Trophoblast cell (in vitro differentiated cells and primary cell): ENCODE data around the gene TNFAIP8L1.

ENCODE experiments used
- DNase-seq, 2 donors: peaks; one replicate each; pipeline ENCODE4 v3.0.0-alpha.2; 2016
- H2AFZ ChIP-seq: 2 replicates; pipeline ENCODE4 v1.6.1; 2013; ENCODE audit warnings: low read length, moderate library complexity, mild to moderate bottlenecking; ENCODE audit not compliant: insufficient read depth, poor library complexity
- H2AK5ac ChIP-seq: 2 replicates; pipeline ENCODE4 v1.6.1; 2013; ENCODE audit warnings: mild to moderate bottlenecking, low read length
- H2BK120ac ChIP-seq: 2 replicates; pipeline ENCODE4 v1.6.1; 2013; ENCODE audit warnings: low read length, mild to moderate bottlenecking, moderate library complexity; ENCODE audit not compliant: insufficient read depth, poor library complexity
- H2BK12ac ChIP-seq: 2 replicates; pipeline ENCODE4 v1.6.1; 2013; ENCODE audit warnings: mild to moderate bottlenecking, low read length, moderate library complexity
- H2BK5ac ChIP-seq: 2 replicates; pipeline ENCODE4 v1.6.1; 2013; ENCODE audit warnings: low read length, low read depth, moderate library complexity, mild to moderate bottlenecking; ENCODE audit not compliant: poor library complexity
- H3K14ac ChIP-seq: 2 replicates; pipeline ENCODE4 v1.6.1; 2013; ENCODE audit warnings: mild to moderate bottlenecking, low read length
- H3K18ac ChIP-seq: 2 replicates; pipeline ENCODE4 v1.6.1; 2013; ENCODE audit warnings: mild to moderate bottlenecking, low read length
- H3K23ac ChIP-seq: 2 replicates; pipeline ENCODE4 v1.6.1; 2013; ENCODE audit warnings: low read length
- H3K27ac ChIP-seq: 2 replicates; pipeline ENCODE4 v1.5.1; 2013; ENCODE audit warnings: low read depth, mild to moderate bottlenecking, inconsistent platforms, low read length, moderate library complexity
- H3K27me3 ChIP-seq: 2 replicates; pipeline ENCODE4 v1.6.1; 2013; ENCODE audit warnings: inconsistent platforms, mild to moderate bottlenecking, low read length, moderate library complexity; ENCODE audit not compliant: insufficient read depth
- H3K36me3 ChIP-seq, 2 experiments: 1 replicate in 1 of 2; 2 replicates in 1 of 2; pipeline ENCODE4 v1.6.1; 2013; ENCODE audit warnings: low read length in 2 of 2, mild to moderate bottlenecking in 2 of 2, moderate library complexity in 1 of 2; ENCODE audit not compliant: insufficient read depth in 2 of 2, control insufficient read depth in 1 of 2
- H3K4ac ChIP-seq: 2 replicates; pipeline ENCODE4 v1.6.1; 2013; ENCODE audit warnings: low read depth, mild to moderate bottlenecking, low read length, moderate library complexity
- H3K4me1 ChIP-seq, 2 experiments: 1 replicate in 1 of 2; 2 replicates in 1 of 2; pipeline ENCODE4 v1.6.1; 2013; ENCODE audit warnings: low read length in 2 of 2, mild to moderate bottlenecking in 2 of 2, moderate library complexity in 1 of 2; ENCODE audit not compliant: insufficient read depth in 2 of 2, control insufficient read depth in 1 of 2
- H3K4me2 ChIP-seq: 2 replicates; pipeline ENCODE4 v1.6.1; 2013; ENCODE audit warnings: inconsistent platforms, mild to moderate bottlenecking, low read length, moderate library complexity
- H3K4me3 ChIP-seq: 2 replicates; pipeline ENCODE4 v1.5.1; 2013; ENCODE audit warnings: mild to moderate bottlenecking, low read depth, low read length, inconsistent platforms
- H3K79me1 ChIP-seq: one replicate; pipeline ENCODE4 v1.6.1; 2013; ENCODE audit warnings: low read length
- H3K79me2 ChIP-seq: 2 replicates; pipeline ENCODE4 v1.6.1; 2013; ENCODE audit warnings: low read length, mild to moderate bottlenecking; ENCODE audit not compliant: control insufficient read depth, insufficient read depth, poor library complexity
- H3K9ac ChIP-seq: 2 replicates; pipeline ENCODE4 v1.6.1; 2013; ENCODE audit warnings: mild to moderate bottlenecking, low read length
- H3K9me3 ChIP-seq: 2 replicates; pipeline ENCODE4 v1.6.1; 2013; ENCODE audit warnings: low read depth, mild to moderate bottlenecking, control low read depth, inconsistent platforms, low read length; ENCODE audit not compliant: insufficient read depth
- H4K12ac ChIP-seq: 2 replicates; pipeline ENCODE4 v1.6.1; 2013; ENCODE audit warnings: low read depth, mild to moderate bottlenecking, low read length, moderate library complexity
- H4K8ac ChIP-seq: 2 replicates; pipeline ENCODE4 v1.6.1; 2013; ENCODE audit warnings: low read depth, mild to moderate bottlenecking, low read length, moderate library complexity
- H4K91ac ChIP-seq: one replicate; pipeline ENCODE4 v1.6.1; 2013; ENCODE audit warnings: low read depth, mild to moderate bottlenecking, low read length, moderate library complexity
- WGBS: extraction: QIAGEN DNeasy Blood & Tissue Kit; methylation state at CpG from one replicate; pipeline ENCODE4 v1.1.7; 2013; ENCODE audit warnings: missing lambda C conversion rate; ENCODE audit not compliant: insufficient read length, insufficient coverage; ENCODE audit errors: extremely low coverage; 5-methylcytosine and 5-hydroxymethylcytosine counted together

Gene TNFAIP8L1

DNA sequence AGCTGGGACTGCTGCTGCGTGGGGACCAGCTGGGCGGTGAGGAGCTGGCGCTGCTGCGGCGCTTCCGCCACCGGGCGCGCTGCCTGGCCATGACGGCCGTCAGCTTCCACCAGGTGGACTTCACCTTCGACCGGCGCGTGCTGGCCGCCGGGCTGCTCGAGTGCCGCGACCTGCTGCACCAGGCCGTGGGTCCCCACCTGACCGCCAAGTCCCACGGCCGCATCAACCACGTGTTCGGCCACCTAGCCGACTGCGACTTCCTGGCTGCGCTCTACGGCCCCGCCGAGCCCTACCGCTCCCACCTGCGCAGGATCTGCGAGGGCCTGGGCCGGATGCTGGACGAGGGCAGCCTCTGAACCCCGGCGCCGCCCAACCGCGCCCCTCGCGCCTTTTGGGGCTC, 12.8 kb downstream of the TNFAIP8L1 start:
- no peak overlapping the region for H4K8ac ChIP-seq
- no peak overlapping the region for H4K12ac ChIP-seq

DNA sequence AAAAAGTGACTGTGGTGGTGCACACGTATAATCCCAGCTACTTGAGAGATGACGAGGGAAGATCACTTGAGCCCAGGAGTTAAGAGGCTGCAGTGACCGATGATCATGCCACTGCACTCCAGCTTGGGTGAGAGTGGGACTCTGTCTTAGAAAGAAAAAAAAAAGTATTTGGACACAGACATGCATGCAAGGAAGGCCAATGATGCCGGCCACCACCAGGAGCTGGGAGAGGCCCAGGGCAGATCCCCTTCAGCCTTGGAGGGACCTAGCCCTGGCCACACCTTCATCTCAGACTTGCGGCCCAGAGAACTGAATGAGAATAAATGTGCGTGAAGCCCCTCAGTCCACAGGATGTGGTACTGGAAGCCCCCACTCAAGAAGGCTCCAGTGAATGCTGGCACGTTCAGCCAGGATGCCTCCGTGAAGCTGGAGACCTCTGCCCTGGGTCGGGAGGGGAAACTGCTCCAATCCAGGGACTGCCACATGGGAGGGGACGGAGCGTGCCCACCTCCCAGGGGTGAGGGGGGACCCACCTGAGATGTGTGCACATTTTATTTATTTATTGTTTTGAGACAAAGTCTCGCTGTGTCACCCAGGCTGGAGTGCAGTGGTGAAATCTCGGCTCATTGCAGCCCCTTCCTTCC, 14.6 kb downstream of the TNFAIP8L1 start:
- no peaks in the 10 kb centered on the region for H3K27me3 ChIP-seq
- H2BK120ac ChIP-seq = no peak overlapping the region
- WGBS = no CpG with 5 or more reads among the region's 13 CpGs
- no peak overlapping the region for H3K18ac ChIP-seq
- H3K27ac ChIP-seq = no peak overlapping the region
- H3K4me3 ChIP-seq = no peak overlapping the region
- H2BK12ac ChIP-seq = no peak overlapping the region
- no peak overlapping the region for H4K91ac ChIP-seq
- H3K79me2 ChIP-seq = no peaks in the 10 kb centered on the region
- H4K8ac ChIP-seq = no peak overlapping the region
- no peak for DNase-seq
- H3K4me1 ChIP-seq = no peaks in the 10 kb centered on the region
- H3K4me2 ChIP-seq = no peak overlapping the region
- H3K23ac ChIP-seq = no peak overlapping the region
- H2AK5ac ChIP-seq = no peak overlapping the region
- H2BK5ac ChIP-seq = no peak overlapping the region
- no peak overlapping the region for H4K12ac ChIP-seq
- no peaks in the 10 kb centered on the region for H3K79me1 ChIP-seq
- H3K14ac ChIP-seq = no peak overlapping the region
- H2AFZ ChIP-seq = no peak overlapping the region
- no peak overlapping the region for H3K4ac ChIP-seq
- peaks cover 45 to 54% of the 10 kb centered on the region in 2 experiments for H3K36me3 ChIP-seq
- H3K9ac ChIP-seq = no peak overlapping the region
- H3K9me3 ChIP-seq = peaks cover 11% of the 10 kb centered on the region

More for the DNA sequence above, 12.8 kb downstream of the TNFAIP8L1 start:
- Histone ChIP-seq H3K9me3 (peaks cover 7% of the 10 kb centered on the region), H2BK120ac (no peak overlapping the region), H2BK12ac (no peak overlapping the region), H3K14ac (no peak overlapping the region), H3K4me1 (peaks cover 0 to under 1% of the 10 kb centered on the region in 2 experiments), H3K27me3 (no peaks in the 10 kb centered on the region), H3K4me2 (no peak overlapping the region), H3K18ac (no peak overlapping the region), H3K79me1 (no peaks in the 10 kb centered on the region), H3K27ac (no peak overlapping the region), H2AK5ac (no peak overlapping the region), H2AFZ (no peak overlapping the region), H4K91ac (no peak overlapping the region), H3K4ac (no peak overlapping the region), H3K4me3 (peak overlapping the region; percentile 23), H3K36me3 (peaks cover 28 to 36% of the 10 kb centered on the region in 2 experiments), H2BK5ac (no peak overlapping the region), H3K79me2 (no peaks in the 10 kb centered on the region), H3K9ac (no peak overlapping the region), H3K23ac (no peak overlapping the region)
- no CpG with 5 or more reads among the region's 44 CpGs for WGBS
- no peak for DNase-seq

DNA sequence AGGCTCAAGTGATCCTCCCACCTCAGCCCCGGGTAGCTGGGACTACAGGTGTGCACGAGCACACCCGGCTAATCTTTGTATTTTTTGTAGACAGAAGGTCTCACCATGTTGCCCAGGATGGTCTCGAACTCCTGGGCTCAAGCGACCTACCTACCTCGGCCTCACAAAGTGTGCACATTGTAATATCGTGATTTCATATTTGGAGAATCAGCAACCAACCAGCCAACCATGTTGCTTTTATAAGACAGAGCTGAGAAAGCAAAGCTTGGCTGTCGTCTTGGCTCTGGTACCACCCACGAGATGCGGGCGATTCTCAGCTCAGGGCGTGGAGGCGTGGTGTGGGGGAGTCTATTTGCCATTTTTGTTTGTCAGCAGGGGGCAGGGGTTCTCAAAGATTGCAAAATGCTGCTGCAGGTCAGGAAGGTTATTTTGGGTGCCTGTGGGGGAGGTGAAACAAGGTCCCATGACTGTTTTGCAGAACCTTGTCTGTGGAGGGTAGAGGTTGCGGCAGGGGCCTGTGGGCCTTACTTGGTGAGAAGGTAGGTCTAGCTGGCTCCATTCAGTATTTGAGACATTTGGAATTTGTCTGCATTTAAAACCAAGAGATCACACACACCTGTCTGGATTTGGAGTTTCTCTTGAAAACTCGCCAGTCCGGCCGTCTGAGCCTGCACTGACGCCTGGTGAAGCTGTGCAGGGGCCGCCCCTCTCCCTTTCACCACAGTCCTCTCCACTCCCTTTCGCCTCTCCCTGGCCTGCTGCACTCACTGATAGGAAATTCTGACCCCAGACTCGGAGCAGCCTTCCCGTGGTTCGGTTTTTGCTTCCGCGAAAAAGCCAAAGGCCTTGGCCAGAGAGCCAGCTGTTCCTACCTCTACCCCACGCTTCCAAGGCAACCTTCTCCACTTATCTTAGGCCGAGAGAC, 15.4 kb downstream of the TNFAIP8L1 start:
- Histone ChIP-seq H3K23ac (no peak overlapping the region), H3K4me3 (no peak overlapping the region), H3K36me3 (peaks cover 53 to 60% of the 10 kb centered on the region in 2 experiments), H4K8ac (no peak overlapping the region), H4K91ac (no peak overlapping the region), H3K27me3 (no peaks in the 10 kb centered on the region), H2BK12ac (no peak overlapping the region), H3K14ac (no peak overlapping the region), H3K18ac (no peak overlapping the region), H3K79me2 (no peaks in the 10 kb centered on the region), H2BK5ac (no peak overlapping the region), H3K9ac (no peak overlapping the region), H2AFZ (no peak overlapping the region), H3K27ac (no peak overlapping the region), H4K12ac (no peak overlapping the region), H2AK5ac (no peak overlapping the region), H3K4me2 (no peak overlapping the region), H3K79me1 (no peaks in the 10 kb centered on the region), H3K4me1 (no peaks in the 10 kb centered on the region), H2BK120ac (no peak overlapping the region), H3K4ac (no peak overlapping the region), H3K9me3 (peaks cover 10% of the 10 kb centered on the region)
- DNase-seq = no peak
- WGBS = no CpG with 5 or more reads among the region's 27 CpGs

DNA sequence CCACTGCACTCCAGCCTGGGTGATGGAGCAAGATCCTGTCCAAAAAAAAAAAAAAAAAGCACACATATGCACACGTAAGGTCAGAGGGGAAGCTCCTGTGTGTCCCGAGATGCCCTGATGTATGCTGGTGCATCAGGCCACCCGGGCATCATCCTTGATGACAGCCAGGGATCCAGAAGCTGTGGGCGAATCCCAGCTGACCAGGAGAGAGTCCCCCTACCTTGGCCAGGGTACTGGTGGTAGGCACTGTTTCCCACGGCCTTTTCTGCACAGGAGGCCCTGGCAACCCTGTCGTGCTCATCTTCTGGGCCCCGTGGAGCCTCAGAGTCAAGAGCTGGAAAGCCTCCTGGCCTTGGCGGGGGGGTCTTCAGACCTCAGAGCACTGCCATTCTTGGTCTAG, 16.8 kb downstream of the TNFAIP8L1 start:
- Histone ChIP-seq H2AK5ac (no peak overlapping the region), H3K4me2 (no peak overlapping the region), H3K9ac (no peak overlapping the region), H3K79me1 (no peaks in the 10 kb centered on the region), H3K27ac (no peak overlapping the region), H3K36me3 (peaks cover 63 to 70% of the 10 kb centered on the region in 2 experiments), H2AFZ (no peak overlapping the region), H4K12ac (no peak overlapping the region), H3K4me3 (no peak overlapping the region), H2BK12ac (no peak overlapping the region), H4K8ac (no peak overlapping the region), H2BK5ac (no peak overlapping the region), H3K27me3 (no peaks in the 10 kb centered on the region), H3K4me1 (no peaks in the 10 kb centered on the region), H3K79me2 (no peaks in the 10 kb centered on the region), H4K91ac (no peak overlapping the region), H3K18ac (no peak overlapping the region), H2BK120ac (no peak overlapping the region), H3K23ac (no peak overlapping the region), H3K14ac (no peak overlapping the region), H3K9me3 (peaks cover 10% of the 10 kb centered on the region), H3K4ac (no peak overlapping the region)
- no CpG with 5 or more reads among the region's 8 CpGs for WGBS
- DNase-seq = no peak
